Right cardiac atrium (tissue), 5 donors: Measurements from ENCODE around the gene GUK1. TPM values are rescaled to one million over a fixed set of nuclear protein-coding genes. Genes with fewer than 3 reads are reported as not detected.
A peak's percentile ranks its signal among the peaks of the same experiment; 100 is the strongest.
"Not testable (repeated sequence)": the region's sequence is repeated elsewhere in the genome, so short reads cannot be mapped to it uniquely, and the experiment has no call there.

Experiments
- ATAC-seq, 2 donors: fragments of 200-7000 bp; cut with Tn5 transposase; one replicate each; pipeline versions ENCODE4 v1.8.0 to v1.9.1; 2020; ENCODE audit warnings: moderate library complexity in 2 of 2, mild to moderate bottlenecking in 1 of 2
- DNase-seq, 3 donors: peaks; one replicate each; pipeline ENCODE4 v3.0.0-alpha.2; 2020
- H3K27ac ChIP-seq: one replicate; pipeline ENCODE4 v1.5.1; 2013; ENCODE audit warnings: mild to moderate bottlenecking, low read length, control low read depth, moderate library complexity
- H3K27me3 ChIP-seq: one replicate; pipeline ENCODE4 v1.6.1; 2013; ENCODE audit not compliant: control insufficient read depth, insufficient read depth
- H3K4me1 ChIP-seq: one replicate; pipeline ENCODE4 v1.6.1; 2013; ENCODE audit warnings: low read length; ENCODE audit not compliant: control insufficient read depth, insufficient read depth
- H3K4me3 ChIP-seq: one replicate; pipeline ENCODE4 v1.5.1; 2013; ENCODE audit warnings: low read length, control low read depth
- H3K9me3 ChIP-seq: one replicate; pipeline ENCODE4 v1.6.1; 2013; ENCODE audit warnings: low read length; ENCODE audit not compliant: control insufficient read depth
- WGBS: extraction: QIAGEN DNeasy Blood & Tissue Kit; methylation state at CpG from one replicate; pipeline ENCODE4 v1.1.7; 2013; 5-methylcytosine and 5-hydroxymethylcytosine counted together
- intact Hi-C, 4 donors: fragments of 100-400 bp; cut with DNase I; formaldehyde crosslinking; loops; one replicate each; pipeline versions ENCODE4 v1.11.0 to v1.14.0; 2022 to 2023
- polyA plus RNA-seq: library from polyadenylated mRNA; stranded (reverse); fragments of 200-250 nt; gene quantifications from one replicate; pipeline ENCODE4 v1.2.3, GENCODE V29; 2013
- total RNA-seq, 4 donors: library from RNA; stranded (reverse); fragmentation: NEBNext Ultra II Directional; extraction: Animal tissue kit (Norgen Biotek cat#: 25700); gene quantifications; one replicate each; pipeline ENCODE4 v1.2.1, GENCODE V29; 2021
- donor health status: healthy with polysubstance abuse.
- donor health status: DM: no; HTN: yes; CAD: no.
- donor health status: DM: no; HTN: no; CAD: no.
- donor health status: DM: no; HTN: yes; CAD: no; lungs with severe emphysema.
- donor health status: DM: yes; HTN: yes; CAD: no.

The GUK1 gene
- total and polyA plus RNA-seq, 5 donors: 151 to 315 (median 182) TPM

- H3K27me3 ChIP-seq: no peaks in the 10 kb centered on the region
- 71% methylated on average over 9 of the region's 9 CpGs for WGBS
- intact Hi-C loops: no loop called here
- no peak overlapping the region for H3K27ac ChIP-seq
- H3K9me3 ChIP-seq: no peaks in the 10 kb centered on the region
- H3K4me3 ChIP-seq: no peak overlapping the region
- peak in 1 of 3 donors; percentile 43 for DNase-seq
- no peak for ATAC-seq
- peaks cover 5% of the 10 kb centered on the region for H3K4me1 ChIP-seq
Measured at GRCh38 chr1:228105270-228105995, 34.6 kb upstream of the GUK1 start.

GRCh38 chr1:228105996-228106799, 33.9 kb upstream of the GUK1 start:
- 78% methylated on average over 8 of the region's 8 CpGs for WGBS
- no peak for DNase-seq
- no peaks in the 10 kb centered on the region for H3K9me3 ChIP-seq
- H3K4me3 ChIP-seq: no peak overlapping the region
- H3K4me1 ChIP-seq: peaks cover 5% of the 10 kb centered on the region
- H3K27ac ChIP-seq: no peak overlapping the region
- intact Hi-C loops: no loop called here
- H3K27me3 ChIP-seq: no peaks in the 10 kb centered on the region
- ATAC-seq: no peak

GRCh38 chr1:228106800-228107054, 33.4 kb upstream of the GUK1 start:
- H3K27me3 ChIP-seq: no peaks in the 10 kb centered on the region
- H3K4me1 ChIP-seq: peaks cover 5% of the 10 kb centered on the region
- 88% methylated on average over 9 of the region's 9 CpGs for WGBS
- no peaks in the 10 kb centered on the region for H3K9me3 ChIP-seq
- no peak overlapping the region for H3K27ac ChIP-seq
- ATAC-seq (no peak), DNase-seq (no peak)
- intact Hi-C loops: no loop called here
- no peak overlapping the region for H3K4me3 ChIP-seq

GRCh38 chr1:228107636-228108035, 32.4 kb upstream of the GUK1 start:
- ATAC-seq (no peak), DNase-seq (peak in 2 of 3 donors; percentile 55 to 61)
- intact Hi-C loops: no loop called here
- Histone ChIP-seq H3K9me3 (no peaks in the 10 kb centered on the region), H3K4me1 (peaks cover 5% of the 10 kb centered on the region), H3K27ac (no peak overlapping the region), H3K27me3 (no peaks in the 10 kb centered on the region), H3K4me3 (no peak overlapping the region)
- WGBS: 86% methylated on average over 19 of the region's 19 CpGs

- H3K27ac ChIP-seq: peak overlapping the region; percentile 31
- no peaks in the 10 kb centered on the region for H3K9me3 ChIP-seq
- peaks cover 5% of the 10 kb centered on the region for H3K4me1 ChIP-seq
- peak overlapping the region; percentile 55 for H3K4me3 ChIP-seq
- H3K27me3 ChIP-seq: no peaks in the 10 kb centered on the region
- intact Hi-C loops: no loop called here
- peak in 2 of 3 donors; percentile 50 to 60 for DNase-seq
- WGBS: 75% methylated on average over 11 of the region's 11 CpGs
- no peak for ATAC-seq
Measured at GRCh38 chr1:228108055-228108690, 31.9 kb upstream of the GUK1 start.

GRCh38 chr1:228108742-228109072, 31.4 kb upstream of the GUK1 start:
- Histone ChIP-seq H3K27ac (peak overlapping the region; percentile 31), H3K9me3 (no peaks in the 10 kb centered on the region), H3K4me1 (peaks cover 4% of the 10 kb centered on the region), H3K27me3 (no peaks in the 10 kb centered on the region), H3K4me3 (peak overlapping the region; percentile 55)
- 3% methylated on average over 8 of the region's 8 CpGs for WGBS
- intact Hi-C loops: no loop called here
- DNase-seq (peak in 1 of 3 donors; percentile 45), ATAC-seq (no peak)

GRCh38 chr1:228109073-228109961, 30.8 kb upstream of the GUK1 start, which contains the start of gene MRPL55:
Gene MRPL55, minus strand, starts transcription at chr1:228109299. Its CDS starts 1,039 bp downstream, at chr1:228108260.
- Histone ChIP-seq H3K9me3 (no peaks in the 10 kb centered on the region), H3K27me3 (no peaks in the 10 kb centered on the region), H3K27ac (peak within 1 kb of the TSS; percentile 31), H3K4me1 (peaks cover 3% of the 10 kb centered on the region), H3K4me3 (peak within 1 kb of the TSS; percentile 55)
- under 1% methylated on average over 66 of the region's 66 CpGs for WGBS
- DNase-seq (peak; percentile 97 to 99 (median 99)), ATAC-seq (peak; percentile 95 to 96)
- intact Hi-C loops: no loop called here

GRCh38 chr1:228109962-228110488, 30.1 kb upstream of the GUK1 start:
- whole genome bisulfite sequencing: 37% methylated on average over 15 of the region's 15 CpGs
- Histone ChIP-seq H3K4me1 (peaks cover 3% of the 10 kb centered on the region), H3K27ac (peak overlapping the region; percentile 20), H3K27me3 (no peaks in the 10 kb centered on the region), H3K4me3 (peak overlapping the region; percentile 55), H3K9me3 (no peaks in the 10 kb centered on the region)
- peak in 1 of 2 donors; percentile 1 for ATAC-seq
- DNase-seq: peak in 2 of 3 donors; percentile 63 to 64
- intact Hi-C loops: no loop called here

GRCh38 chr1:228110556-228110955, 29.5 kb upstream of the GUK1 start:
- Histone ChIP-seq H3K27me3 (no peaks in the 10 kb centered on the region), H3K4me1 (peaks cover 3% of the 10 kb centered on the region), H3K27ac (no peak overlapping the region), H3K9me3 (no peaks in the 10 kb centered on the region), H3K4me3 (no peak overlapping the region)
- DNase-seq (peak in 1 of 3 donors; percentile 62), ATAC-seq (no peak)
- 82% methylated on average over 7 of the region's 7 CpGs for WGBS
- intact Hi-C loops: no loop called here

- H3K27ac ChIP-seq, H3K4me1 ChIP-seq, H3K27me3 ChIP-seq, ATAC-seq, H3K4me3 ChIP-seq, DNase-seq, H3K9me3 ChIP-seq, intact Hi-C loops: not testable (repeated sequence)
- 95% methylated on average over 6 of the region's 6 CpGs for WGBS
Measured at GRCh38 chr1:228111315-228111714, 28.8 kb upstream of the GUK1 start.
